K562 (cell line): ENCODE data around the gene COL20A1.

Experiments
- CTCF ChIP-seq, 3 experiments: IDR thresholded peaks in 2 of 3; conservative IDR thresholded peaks in 1 of 3; 2 replicates each; pipeline ENCODE4 v1.5.1; 2011 to 2012; ENCODE audit warnings: low read length in 3 of 3, mild to moderate bottlenecking in 3 of 3, control low read depth in 2 of 3, improper control_type of control experiment in 1 of 3, inconsistent platforms in 1 of 3, low read depth in 1 of 3, mixed read lengths in 1 of 3, moderate library complexity in 1 of 3; ENCODE audit not compliant: insufficient read depth in 2 of 3
- KAT2B ChIP-seq: IDR thresholded peaks from one replicate; pipeline ENCODE4 v1.6.1; 2012; ENCODE audit warnings: low read depth, mild to moderate bottlenecking, control low read depth, inconsistent platforms, low read length, moderate library complexity
- KLF1 ChIP-seq: fragments of 450-650 bp; IDR thresholded peaks from 2 replicates; pipeline ENCODE4 v1.6.1; 2016; ENCODE audit warnings: missing genetic modification characterization, missing compliant biosample characterization
- ZHX1 ChIP-seq: fragments of 150-350 bp; conservative IDR thresholded peaks from 2 replicates; pipeline ENCODE4 v1.6.1; 2014; ENCODE audit warnings: low read length
- ZNF75A ChIP-seq: fragments of 450-650 bp; formaldehyde crosslinking; IDR thresholded peaks from 2 replicates; pipeline ENCODE4 v1.4.0; 2020; ENCODE audit warnings: mild to moderate bottlenecking

GRCh38 chr20:63256954-63257353, 36.0 kb upstream of the COL20A1 start:
- TF ChIP-seq ZNF75A (CRISPR knock-in tag) (no peak), KLF1 (tag) (no peak), KAT2B (no peak), CTCF (IDR thresholded peaks at IDR 0.05 in 2 of 3, conservative IDR thresholded peaks at IDR 0.05 in 1 of 3; ENCODE audit: insufficient read depth in 2 of 3, low read depth in 1 of 3, low read length in 3 of 3) (no peak), ZHX1 (no peak)
